GM19238 (cell line): ENCODE measurements around the gene MSL3B.

Experiments used
- DNase-seq: peaks from one replicate; pipeline ENCODE4 v3.0.0; 2011; ENCODE audit warnings: low spot score; ENCODE audit not compliant: insufficient read length

The MSL3B gene

GRCh38 chr2:233853353-233853752 lies 14.8 kb downstream of the MSL3B start:
- no peak for DNase-seq

GRCh38 chr2:233852056-233852455 lies 16.1 kb downstream of the MSL3B start:
- no peak for DNase-seq

- DNase-seq, result no peak
Measured at GRCh38 chr2:233851169-233851568, 17.0 kb downstream of the MSL3B start.

GRCh38 chr2:233850745-233851144 lies 17.4 kb downstream of the MSL3B start:
- DNase-seq, result no peak

DNA sequence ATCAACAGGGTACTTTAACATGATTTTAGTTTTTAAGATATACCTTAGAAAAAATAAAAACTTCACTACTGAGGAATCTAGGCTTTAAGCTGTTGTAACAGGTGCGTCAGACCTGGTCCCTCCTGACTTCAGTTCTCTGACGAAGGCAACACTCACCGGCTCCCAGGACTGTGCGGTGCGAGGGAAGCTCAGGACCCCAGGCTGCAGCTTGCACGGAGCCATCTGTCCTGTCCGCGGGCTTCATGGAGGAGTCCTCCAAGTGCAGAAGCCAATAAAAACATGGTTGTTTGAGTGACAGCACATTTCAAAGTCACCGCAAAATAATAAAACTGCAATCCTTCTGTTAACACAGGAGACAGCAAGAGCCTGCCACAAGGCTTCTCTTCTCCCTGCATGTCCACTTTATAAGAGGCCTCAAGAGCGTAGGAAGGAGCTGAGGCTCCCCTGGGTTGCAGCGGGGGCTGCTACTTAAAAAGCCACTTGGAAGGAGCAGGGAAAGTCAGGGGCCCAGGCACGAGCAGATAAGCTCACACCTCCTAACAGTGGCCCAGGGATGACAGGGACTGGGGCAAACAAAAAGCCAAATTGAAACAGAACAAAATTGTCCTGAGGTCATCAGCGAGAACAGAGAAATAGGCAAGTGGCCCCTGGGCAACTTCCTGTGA lies 18.4 kb downstream of the MSL3B start:
- DNase-seq, result no peak

DNA sequence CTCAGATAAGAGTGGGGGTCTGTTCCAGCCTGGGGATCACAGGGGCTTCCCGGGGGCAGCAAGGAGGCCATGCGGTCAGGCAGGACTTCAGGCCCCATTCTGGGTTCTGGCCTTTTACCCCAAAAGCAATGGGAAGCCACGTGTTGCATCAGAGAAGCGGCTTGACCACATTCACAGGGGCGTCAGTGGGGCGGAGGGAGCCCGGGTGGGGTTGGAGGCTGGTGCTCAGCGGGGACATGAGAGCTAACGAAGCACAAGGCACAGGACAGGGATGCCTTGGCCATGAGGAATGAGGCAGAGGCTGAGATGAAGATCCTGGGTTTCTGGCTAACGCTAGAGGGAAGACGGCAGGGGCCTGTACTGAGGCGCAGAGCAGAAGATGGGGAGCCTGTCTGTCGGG lies 19.9 kb downstream of the MSL3B start:
- no peak for DNase-seq

DNA sequence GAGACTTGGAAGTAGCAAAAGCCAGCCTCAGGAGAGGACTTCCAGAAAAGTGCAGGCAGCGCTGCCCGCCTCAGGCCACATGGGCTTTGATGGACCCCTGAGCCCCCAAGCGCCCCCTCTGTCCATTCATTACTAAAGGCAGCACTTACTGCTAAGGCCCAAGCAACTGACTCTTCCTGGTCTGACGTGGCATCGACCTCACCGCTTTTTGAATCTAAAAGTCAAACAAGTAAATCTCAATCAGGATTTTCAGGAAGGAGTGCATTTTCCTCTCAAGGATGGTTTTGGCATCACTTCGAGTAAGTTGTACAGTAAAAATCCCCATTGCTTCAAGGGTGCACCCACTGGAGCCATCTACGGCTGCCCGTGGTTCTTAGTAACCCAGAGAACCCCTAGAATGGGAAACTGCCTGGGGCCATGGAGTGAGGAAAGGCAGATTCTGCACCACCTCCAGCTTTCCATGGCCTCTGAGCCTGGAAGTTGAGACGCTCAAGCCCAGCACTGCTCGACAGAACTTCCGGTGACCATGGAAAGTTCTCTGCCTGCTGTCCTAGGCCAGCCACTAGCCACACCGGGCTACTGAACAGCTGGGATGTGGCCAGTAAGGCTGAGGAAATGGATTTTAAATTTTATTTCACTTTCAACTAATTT lies 20.8 kb downstream of the MSL3B start:
- no peak for DNase-seq

GRCh38 chr2:233846387-233847247 lies 21.6 kb downstream of the MSL3B start:
- DNase-seq, result no peak

- DNase-seq, result no peak
Measured at GRCh38 chr2:233845301-233846060, 22.7 kb downstream of the MSL3B start.

GRCh38 chr2:233844836-233845235 lies 23.4 kb downstream of the MSL3B start:
- no peak for DNase-seq

DNA sequence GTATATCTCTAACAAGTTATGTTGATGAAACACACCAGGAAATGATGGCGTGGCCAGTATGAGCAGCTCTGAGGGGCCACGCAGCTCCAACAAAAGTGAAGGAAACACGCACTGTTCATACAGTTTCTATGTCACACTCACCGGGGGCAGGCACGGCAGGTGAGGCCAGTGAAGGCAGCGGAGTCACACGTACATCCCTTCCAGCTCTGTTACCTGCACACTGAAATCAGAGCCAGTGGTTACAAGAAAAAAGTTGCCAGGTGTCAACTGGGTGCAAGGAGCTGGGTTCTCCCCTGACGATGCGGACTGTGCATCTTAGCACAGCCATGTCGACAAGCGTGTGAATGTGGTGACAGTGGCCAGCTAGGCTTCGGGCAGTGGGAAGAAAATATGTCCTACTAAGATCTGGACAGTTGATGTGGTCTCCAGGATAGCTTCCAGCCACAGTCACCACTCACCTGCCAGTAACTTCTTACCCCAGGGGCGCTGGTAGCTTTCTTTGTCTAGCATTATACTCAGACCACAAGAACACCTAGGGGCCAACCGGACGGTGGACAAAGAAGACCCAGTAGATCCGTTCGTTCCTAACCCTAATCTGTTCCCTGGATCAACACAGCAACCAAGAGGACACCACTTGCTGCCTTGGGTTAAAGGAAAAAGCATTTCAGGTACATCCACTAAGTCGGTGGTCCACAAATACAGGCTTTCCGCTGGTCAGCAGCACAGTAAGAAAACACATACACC lies 23.9 kb downstream of the MSL3B start:
- DNase-seq, result no peak

GRCh38 chr2:233841183-233841582 lies 27.0 kb downstream of the MSL3B start:
- DNase-seq, result no peak

DNA sequence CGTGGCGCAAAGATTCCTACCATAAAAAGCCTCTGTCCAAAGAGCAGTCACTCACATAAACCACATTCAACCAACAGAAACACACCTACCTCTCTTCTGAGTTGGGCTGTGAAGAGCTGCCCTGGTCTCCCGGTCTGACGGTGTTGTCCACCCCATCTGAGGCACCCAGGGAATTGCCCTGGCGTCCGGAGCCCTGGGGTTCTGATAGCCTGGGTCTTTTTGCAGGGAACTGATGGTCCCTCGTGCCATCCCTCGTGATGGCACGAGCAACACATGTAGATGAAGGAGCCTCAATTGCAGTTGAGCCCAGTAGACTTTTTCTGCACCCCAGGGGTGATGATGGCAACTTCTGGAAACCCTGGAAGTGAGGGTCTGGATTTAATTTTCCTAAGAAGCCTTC lies 27.7 kb downstream of the MSL3B start:
- DNase-seq, result no peak

DNA sequence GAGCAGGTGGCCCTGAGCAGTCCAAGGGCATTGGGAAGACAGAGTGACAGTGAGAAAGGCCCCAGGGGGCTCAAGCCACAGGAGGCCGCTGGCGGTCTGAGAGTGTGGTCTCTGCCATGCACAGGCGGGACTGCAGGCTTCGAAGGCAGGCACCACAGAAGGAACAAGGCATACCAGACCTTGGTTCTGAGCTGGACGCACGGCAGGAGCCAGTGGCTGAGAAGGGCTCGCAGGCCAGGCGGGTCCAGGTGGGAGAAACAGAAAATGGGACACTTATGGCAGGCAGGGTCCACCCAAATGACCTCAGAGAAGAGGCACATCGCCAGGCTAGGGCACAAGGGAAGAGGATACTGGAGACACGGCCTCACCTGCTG lies 28.8 kb downstream of the MSL3B start:
- DNase-seq, result no peak

GRCh38 chr2:233838726-233839446 lies 29.3 kb downstream of the MSL3B start:
- DNase-seq, result no peak

- DNase-seq, result no peak
Measured at GRCh38 chr2:233838251-233838650, 29.9 kb downstream of the MSL3B start.

- DNase-seq, result no peak
Measured at GRCh38 chr2:233837694-233838229, 30.4 kb downstream of the MSL3B start.

GRCh38 chr2:233836359-233836758 lies 31.8 kb downstream of the MSL3B start:
- no peak for DNase-seq

DNA sequence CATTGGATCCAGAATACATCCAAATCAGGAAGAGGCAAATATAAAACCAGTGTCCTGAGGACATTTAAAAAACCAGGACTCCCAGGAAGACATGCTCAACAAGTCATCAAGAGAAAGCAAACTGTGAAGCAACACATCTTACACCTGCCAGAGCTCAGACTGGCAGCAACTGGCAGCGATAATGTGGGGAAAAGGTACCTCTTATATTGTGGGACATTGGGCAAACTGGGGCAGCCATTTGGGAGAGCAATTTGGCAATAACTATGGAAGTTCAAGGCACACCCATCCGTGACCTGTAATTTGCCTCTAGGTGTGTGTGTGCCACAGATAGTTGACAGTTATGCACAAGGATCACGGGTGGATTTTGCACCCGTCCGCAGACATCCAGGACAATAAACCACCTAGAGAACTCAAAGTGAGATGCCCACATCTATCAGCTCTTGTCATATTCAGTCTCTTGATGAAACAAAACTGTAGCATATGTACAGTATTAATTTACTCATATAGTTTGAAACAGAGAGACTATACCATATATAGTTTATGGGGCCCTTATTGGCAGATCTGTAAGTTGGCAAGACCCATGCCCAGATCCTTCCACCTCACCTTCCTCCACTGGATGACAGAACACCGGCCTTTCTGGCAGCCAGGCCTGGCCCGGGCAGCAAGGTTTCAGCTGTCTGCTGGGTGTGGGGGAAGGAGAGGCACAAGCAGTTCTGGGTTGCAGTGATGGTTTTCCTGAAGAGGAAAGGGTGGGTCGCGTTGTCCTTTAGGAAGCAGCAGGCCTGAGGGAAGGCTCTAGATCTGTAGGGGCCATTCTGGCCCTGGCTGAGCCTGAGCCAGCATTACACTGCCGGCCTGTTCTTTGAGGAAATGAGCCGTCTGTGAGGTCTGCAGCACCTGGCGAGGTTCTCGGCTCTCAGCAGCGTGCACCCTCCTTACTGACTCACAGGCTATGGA lies 32.7 kb downstream of the MSL3B start:
- no peak for DNase-seq
